ENCODE measurements around the gene SHISA7.
"Not testable (repeated sequence)": the region's sequence is repeated elsewhere in the genome, so short reads cannot be mapped to it uniquely, and the experiment has no call there.

Gene SHISA7

DNA sequence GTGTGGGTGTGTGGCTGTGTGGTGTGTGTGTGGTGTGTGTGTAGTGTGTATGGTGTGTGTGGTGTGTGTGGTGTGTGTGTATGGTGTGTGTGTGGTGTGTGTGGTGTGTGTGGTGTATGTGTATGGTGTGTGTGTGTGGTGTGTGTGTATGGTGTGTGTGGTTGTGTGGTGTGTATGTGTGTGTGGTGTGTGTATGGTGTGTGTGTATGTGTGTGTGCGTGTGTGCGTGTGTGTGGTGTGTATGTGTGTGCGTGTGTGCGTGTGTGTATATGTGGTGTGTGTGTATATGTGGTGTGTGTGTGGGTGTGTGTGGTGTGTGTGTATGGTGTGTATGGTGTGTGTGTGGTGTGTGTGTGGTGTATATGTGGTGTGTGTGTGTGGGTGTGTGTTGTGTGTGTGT, 8.1 kb downstream of the SHISA7 start:
- H3K4me3 ChIP-seq (ENCODE audit: low read length): no peak overlapping the region
- no peak overlapping the region for H3K9ac ChIP-seq (ENCODE audit: low read length)
- H3K27me3 ChIP-seq (ENCODE audit: control insufficient read depth, insufficient read depth, low read length): peaks cover 22% of the 10 kb centered on the region
- no peaks in the 10 kb centered on the region for H3K9me3 ChIP-seq (ENCODE audit: control insufficient read depth, low read depth, low read length)
- H3K36me3 ChIP-seq (ENCODE audit: control insufficient read depth, low read depth, low read length): no peaks in the 10 kb centered on the region
- H3K27ac ChIP-seq (ENCODE audit: low read length): no peak overlapping the region
- peaks cover under 1% of the 10 kb centered on the region for H3K4me1 ChIP-seq (ENCODE audit: control insufficient read depth, low read depth, low read length)

DNA sequence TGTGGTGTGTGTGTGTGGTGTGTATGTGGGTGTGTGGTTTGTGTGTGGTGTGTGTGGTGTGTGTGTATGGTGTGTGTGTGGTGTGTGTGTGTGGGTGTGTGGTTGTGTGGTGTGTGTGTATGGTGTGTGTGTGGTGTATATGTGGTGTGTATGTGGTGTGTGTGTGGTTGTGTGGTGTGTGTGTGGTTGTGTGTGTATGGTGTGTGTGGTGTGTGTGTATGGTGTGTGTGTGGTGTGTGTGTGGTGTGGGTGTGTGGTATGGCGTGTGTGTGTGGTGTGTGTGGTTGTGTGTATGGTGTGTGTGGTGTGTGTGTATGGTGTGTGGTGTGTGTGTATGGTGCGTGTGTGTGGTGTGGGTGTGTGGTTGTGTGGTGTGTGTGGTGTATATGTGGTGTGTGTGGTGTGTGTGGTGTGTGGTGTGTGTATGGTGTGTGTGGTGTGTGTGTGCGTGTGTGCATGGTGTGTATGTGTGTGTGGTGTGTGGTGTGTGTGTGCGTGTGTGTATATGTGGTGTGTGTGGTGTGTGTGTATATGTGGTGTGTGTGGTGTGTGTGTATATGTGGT, 8.7 kb downstream of the SHISA7 start:
- H3K36me3 ChIP-seq (ENCODE audit: control insufficient read depth, low read depth, low read length): no peaks in the 10 kb centered on the region
- H3K9ac ChIP-seq (ENCODE audit: low read length): no peak overlapping the region
- peaks cover 17% of the 10 kb centered on the region for H3K27me3 ChIP-seq (ENCODE audit: control insufficient read depth, insufficient read depth, low read length)

DNA sequence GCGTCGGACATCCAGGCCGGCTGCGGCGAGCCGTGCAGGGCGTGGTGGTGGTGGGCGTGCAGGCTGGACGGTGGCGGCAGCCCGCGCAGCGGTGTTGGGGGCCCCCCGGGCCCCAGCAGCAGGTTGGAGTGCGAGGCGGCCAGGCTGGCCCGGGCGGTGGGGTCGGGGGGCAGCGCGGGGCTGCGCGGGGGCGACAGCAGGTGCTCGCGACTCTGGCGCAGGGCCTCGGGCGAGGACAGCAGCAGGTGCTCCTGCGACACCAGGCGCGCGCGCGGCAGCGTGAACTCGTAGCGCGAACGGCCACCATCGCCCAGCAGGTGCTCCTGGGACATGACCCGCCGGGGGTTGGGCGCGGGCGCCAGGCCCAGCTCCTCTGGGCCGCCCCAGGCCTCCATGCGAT, 9.8 kb downstream of the SHISA7 start:
- Histone ChIP-seq H3K9me3 (ENCODE audit: control insufficient read depth, low read depth, low read length) (no peaks in the 10 kb centered on the region), H3K36me3 (ENCODE audit: control insufficient read depth, low read depth, low read length) (no peaks in the 10 kb centered on the region), H3K27me3 (ENCODE audit: control insufficient read depth, insufficient read depth, low read length) (peaks cover 5% of the 10 kb centered on the region), H3K27ac (ENCODE audit: low read length) (no peak overlapping the region), H3K4me3 (ENCODE audit: low read length) (no peak overlapping the region), H3K9ac (ENCODE audit: low read length) (no peak overlapping the region), H3K4me1 (ENCODE audit: control insufficient read depth, low read depth, low read length) (no peaks in the 10 kb centered on the region)

More for the DNA sequence above, 8.7 kb downstream of the SHISA7 start:
- Histone ChIP-seq H3K4me1 (ENCODE audit: control insufficient read depth, low read depth, low read length) (no peaks in the 10 kb centered on the region), H3K4me3 (ENCODE audit: low read length) (no peak overlapping the region), H3K9me3 (ENCODE audit: control insufficient read depth, low read depth, low read length) (no peaks in the 10 kb centered on the region), H3K27ac (ENCODE audit: low read length) (no peak overlapping the region)

DNA sequence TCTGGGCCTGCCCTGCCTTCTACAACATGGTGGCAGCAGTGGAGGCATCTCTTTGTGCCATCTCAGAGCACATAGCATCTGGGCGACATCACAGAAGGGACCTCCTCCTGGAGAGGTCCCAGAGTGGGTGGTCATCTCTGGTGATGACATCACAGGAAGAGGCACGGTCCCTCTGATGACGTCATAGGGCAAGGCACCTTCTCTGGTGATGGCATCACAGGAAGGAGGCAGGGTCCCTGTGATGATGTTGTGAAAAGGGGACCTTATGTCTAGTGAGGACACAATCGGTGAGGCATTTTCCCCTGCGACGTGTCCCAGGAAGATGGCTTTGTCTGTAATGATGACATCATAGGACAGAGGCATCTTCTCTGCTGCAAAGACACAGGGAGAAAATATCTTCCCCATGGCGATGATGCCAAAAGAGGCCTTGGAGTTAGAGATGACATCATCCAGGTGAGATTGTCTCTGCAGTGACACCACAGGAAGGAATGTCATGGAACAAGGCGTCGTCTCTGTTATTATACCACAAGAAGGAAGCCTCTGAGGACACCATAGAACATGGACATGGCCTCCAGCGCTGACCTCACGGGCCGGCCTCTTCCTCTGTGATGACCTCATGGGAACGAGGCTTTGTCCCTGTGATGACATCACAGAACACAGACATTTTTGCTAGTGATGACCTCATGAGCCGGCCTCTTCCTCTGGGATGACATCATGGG, 10.7 kb downstream of the SHISA7 start:
- Histone ChIP-seq H3K27me3 (ENCODE audit: control insufficient read depth, insufficient read depth, low read length) (no peaks in the 10 kb centered on the region), H3K36me3 (ENCODE audit: control insufficient read depth, low read depth, low read length) (no peaks in the 10 kb centered on the region), H3K4me3 (ENCODE audit: low read length) (no peak overlapping the region), H3K9me3 (ENCODE audit: control insufficient read depth, low read depth, low read length) (no peaks in the 10 kb centered on the region), H3K9ac (ENCODE audit: low read length) (no peak overlapping the region), H3K27ac (ENCODE audit: low read length) (no peak overlapping the region), H3K4me1 (ENCODE audit: control insufficient read depth, low read depth, low read length) (no peaks in the 10 kb centered on the region)

DNA sequence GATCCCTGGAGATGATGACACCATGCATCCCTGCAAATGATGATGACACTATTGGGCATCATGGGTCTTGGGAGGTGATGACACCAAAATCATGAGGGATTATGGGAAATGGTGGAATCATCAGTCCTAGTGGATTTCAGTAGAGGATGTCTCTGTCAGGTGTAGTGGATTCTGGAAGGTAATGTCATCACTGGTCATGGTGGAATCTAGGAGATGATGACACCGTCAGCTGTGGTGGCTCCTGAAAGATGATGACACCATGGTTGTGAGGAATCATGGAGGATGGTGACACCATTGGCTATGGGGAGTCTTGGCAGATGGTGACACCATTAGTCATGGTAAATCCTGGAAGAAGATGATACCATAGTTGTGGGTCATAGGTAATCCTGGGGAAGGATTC, 11.9 kb downstream of the SHISA7 start:
- Histone ChIP-seq H3K27ac (ENCODE audit: low read length) (no peak overlapping the region), H3K4me3 (ENCODE audit: low read length) (no peak overlapping the region), H3K4me1 (ENCODE audit: control insufficient read depth, low read depth, low read length) (no peaks in the 10 kb centered on the region), H3K27me3 (ENCODE audit: control insufficient read depth, insufficient read depth, low read length) (no peaks in the 10 kb centered on the region), H3K9me3 (ENCODE audit: control insufficient read depth, low read depth, low read length) (no peaks in the 10 kb centered on the region), H3K9ac (ENCODE audit: low read length) (no peak overlapping the region), H3K36me3 (ENCODE audit: control insufficient read depth, low read depth, low read length) (no peaks in the 10 kb centered on the region)

DNA sequence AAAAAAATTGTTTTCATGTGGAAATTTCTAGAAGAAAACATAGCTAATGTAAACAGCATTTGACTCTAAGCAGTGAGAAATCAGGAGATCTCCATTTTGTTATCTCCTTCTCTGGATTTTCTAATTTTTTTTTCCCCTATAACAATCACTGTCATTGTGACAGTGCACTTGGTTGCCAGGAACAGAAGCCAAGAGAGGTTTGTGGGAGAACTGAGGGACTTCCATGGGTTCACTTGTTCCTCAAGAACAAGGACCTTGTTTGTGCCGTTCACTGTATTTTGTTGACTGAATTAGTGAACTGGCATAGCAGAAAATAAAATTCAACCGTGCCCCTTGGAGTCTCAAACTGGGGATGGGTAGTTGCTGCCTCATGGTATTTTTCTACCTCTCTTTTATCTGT, 17.1 kb downstream of the SHISA7 start:
- H3K9me3 ChIP-seq (ENCODE audit: control insufficient read depth, low read depth, low read length): no peaks in the 10 kb centered on the region

DNA sequence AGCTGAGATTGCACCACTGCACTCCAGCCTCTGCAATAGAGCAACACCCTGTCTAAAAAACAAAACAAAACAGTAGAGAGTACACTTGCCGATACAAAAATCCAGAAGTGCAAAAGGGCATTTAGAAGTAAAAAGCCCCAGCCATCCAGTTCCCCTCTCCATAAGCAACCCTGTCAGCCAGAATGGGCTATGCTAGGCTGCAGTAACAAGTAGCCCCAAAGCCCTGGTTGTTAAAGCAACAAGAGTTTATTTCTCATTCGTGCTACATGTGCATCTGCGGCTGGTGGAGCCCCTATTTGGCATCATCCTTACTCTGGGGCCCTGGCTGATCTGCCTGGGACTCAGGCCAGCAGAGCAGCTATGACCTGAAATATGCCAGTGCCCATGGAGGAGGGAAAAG, 18.6 kb downstream of the SHISA7 start:
- Histone ChIP-seq H3K27ac (ENCODE audit: low read length) (no peak overlapping the region), H3K9ac (ENCODE audit: low read length) (no peak overlapping the region), H3K27me3 (ENCODE audit: control insufficient read depth, insufficient read depth, low read length) (no peaks in the 10 kb centered on the region), H3K4me1 (ENCODE audit: control insufficient read depth, low read depth, low read length) (no peaks in the 10 kb centered on the region), H3K9me3 (ENCODE audit: control insufficient read depth, low read depth, low read length) (no peaks in the 10 kb centered on the region), H3K36me3 (ENCODE audit: control insufficient read depth, low read depth, low read length) (no peaks in the 10 kb centered on the region), H3K4me3 (ENCODE audit: low read length) (no peak overlapping the region)

More for the DNA sequence above, 17.1 kb downstream of the SHISA7 start:
- no peak overlapping the region for H3K27ac ChIP-seq (ENCODE audit: low read length)
- no peak overlapping the region for H3K4me3 ChIP-seq (ENCODE audit: low read length)
- no peaks in the 10 kb centered on the region for H3K36me3 ChIP-seq (ENCODE audit: control insufficient read depth, low read depth, low read length)
- no peak overlapping the region for H3K9ac ChIP-seq (ENCODE audit: low read length)
- H3K27me3 ChIP-seq (ENCODE audit: control insufficient read depth, insufficient read depth, low read length): no peaks in the 10 kb centered on the region
- H3K4me1 ChIP-seq (ENCODE audit: control insufficient read depth, low read depth, low read length): no peaks in the 10 kb centered on the region

DNA sequence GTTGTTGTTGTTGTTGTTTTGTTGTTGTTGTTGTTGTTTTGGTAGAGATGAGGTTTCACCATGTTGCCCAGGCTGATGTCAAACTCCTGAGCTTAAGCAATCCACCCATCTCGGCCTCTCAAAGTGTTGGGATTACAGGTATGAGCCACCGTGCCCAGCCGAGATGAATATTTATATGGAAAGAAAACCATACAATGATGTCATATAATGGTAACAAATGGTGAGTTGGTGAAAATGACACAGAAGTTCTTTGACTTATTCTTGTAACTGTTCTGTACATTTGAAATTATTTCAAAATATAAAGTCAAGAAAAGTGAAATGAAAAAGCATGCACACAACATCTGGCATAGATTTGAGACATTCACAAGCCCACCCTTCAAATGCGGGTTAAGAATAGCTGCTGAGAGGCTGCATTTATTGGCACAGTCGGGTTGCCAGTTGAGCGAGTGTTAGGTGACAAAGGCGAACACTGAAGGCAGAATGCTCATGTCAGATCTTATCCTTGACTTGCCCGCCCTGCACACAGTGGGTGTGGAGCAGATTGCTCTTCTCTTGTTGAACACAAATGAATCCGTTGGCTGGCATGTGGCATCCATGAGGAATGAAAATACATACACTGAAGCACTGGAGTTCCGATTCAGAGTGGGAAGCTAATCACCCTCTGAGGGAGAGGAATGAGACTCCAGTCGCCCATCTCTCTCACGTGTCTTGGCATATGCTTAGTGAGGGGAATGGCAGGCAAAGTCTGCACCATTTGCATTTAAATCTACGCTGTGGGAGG, 19.7 kb downstream of the SHISA7 start:
- H3K4me1 ChIP-seq (ENCODE audit: control insufficient read depth, low read depth, low read length): no peaks in the 10 kb centered on the region
- no peaks in the 10 kb centered on the region for H3K36me3 ChIP-seq (ENCODE audit: control insufficient read depth, low read depth, low read length)
- no peak overlapping the region for H3K27ac ChIP-seq (ENCODE audit: low read length)
- no peak overlapping the region for H3K4me3 ChIP-seq (ENCODE audit: low read length)
- H3K9ac ChIP-seq (ENCODE audit: low read length): no peak overlapping the region
- H3K27me3 ChIP-seq (ENCODE audit: control insufficient read depth, insufficient read depth, low read length): peaks cover 5% of the 10 kb centered on the region
- H3K9me3 ChIP-seq (ENCODE audit: control insufficient read depth, low read depth, low read length): no peaks in the 10 kb centered on the region

DNA sequence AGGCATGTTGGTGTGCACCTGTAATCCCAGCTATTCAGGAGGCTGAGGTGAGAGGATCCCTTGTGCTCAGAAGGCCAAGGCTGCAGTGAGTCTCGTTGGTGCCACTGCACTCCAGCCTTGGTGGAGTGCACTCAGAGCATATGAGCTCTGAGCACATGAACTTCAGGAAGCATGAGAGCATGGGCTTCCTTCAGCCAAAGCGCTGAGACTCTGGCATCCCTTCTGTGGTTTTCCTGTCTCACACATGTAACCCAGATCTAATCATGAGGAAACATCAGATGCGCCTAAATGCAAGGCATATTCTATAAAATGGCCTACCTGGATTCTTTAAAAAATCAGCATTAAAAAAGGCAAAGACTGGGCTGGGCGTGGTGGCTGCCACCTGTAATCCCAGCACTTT, 21.8 kb downstream of the SHISA7 start:
- not testable (repeated sequence) for H3K27ac ChIP-seq (ENCODE audit: low read length); H3K4me3 ChIP-seq (ENCODE audit: low read length); H3K9ac ChIP-seq (ENCODE audit: low read length); H3K4me1 ChIP-seq (ENCODE audit: control insufficient read depth, low read depth, low read length); H3K9me3 ChIP-seq (ENCODE audit: control insufficient read depth, low read depth, low read length); H3K36me3 ChIP-seq (ENCODE audit: control insufficient read depth, low read depth, low read length); H3K27me3 ChIP-seq (ENCODE audit: control insufficient read depth, insufficient read depth, low read length)

DNA sequence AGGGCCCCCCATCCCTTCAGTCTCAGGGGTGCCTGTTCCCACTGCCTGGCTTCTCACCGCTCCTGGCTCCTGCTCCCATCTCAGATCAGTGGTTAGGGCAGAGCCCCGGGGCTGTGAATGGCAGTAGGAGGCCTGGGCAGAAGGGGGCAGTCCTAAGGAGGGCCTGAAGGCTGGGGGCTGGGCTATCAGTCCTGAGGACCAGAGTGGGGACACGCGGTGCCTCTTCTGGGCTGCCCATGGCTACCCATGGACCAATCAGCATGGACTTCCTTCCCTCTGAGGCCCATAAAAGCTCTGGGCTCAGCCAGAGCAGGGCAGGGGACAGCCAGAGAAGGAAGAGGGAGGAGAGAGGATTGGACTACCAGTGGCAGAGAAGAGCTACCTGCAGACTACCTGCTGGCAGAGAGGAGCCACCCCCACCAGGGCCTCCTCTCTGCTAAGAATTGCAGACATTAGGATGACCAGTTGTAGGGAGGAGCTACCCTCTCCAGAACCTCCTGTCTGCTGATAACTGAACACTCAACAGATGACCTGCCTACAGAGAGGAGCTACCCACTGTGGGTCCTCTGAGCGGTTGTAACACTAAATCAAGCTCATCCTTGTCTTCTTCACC, 23.4 kb downstream of the SHISA7 start:
- H3K27ac ChIP-seq (ENCODE audit: low read length): no peak overlapping the region
- H3K4me3 ChIP-seq (ENCODE audit: low read length): no peak overlapping the region
- H3K27me3 ChIP-seq (ENCODE audit: control insufficient read depth, insufficient read depth, low read length): peaks cover 9% of the 10 kb centered on the region
- H3K9me3 ChIP-seq (ENCODE audit: control insufficient read depth, low read depth, low read length): no peaks in the 10 kb centered on the region
- H3K9ac ChIP-seq (ENCODE audit: low read length): no peak overlapping the region
- no peaks in the 10 kb centered on the region for H3K36me3 ChIP-seq (ENCODE audit: control insufficient read depth, low read depth, low read length)
- H3K4me1 ChIP-seq (ENCODE audit: control insufficient read depth, low read depth, low read length): peaks cover 4% of the 10 kb centered on the region

DNA sequence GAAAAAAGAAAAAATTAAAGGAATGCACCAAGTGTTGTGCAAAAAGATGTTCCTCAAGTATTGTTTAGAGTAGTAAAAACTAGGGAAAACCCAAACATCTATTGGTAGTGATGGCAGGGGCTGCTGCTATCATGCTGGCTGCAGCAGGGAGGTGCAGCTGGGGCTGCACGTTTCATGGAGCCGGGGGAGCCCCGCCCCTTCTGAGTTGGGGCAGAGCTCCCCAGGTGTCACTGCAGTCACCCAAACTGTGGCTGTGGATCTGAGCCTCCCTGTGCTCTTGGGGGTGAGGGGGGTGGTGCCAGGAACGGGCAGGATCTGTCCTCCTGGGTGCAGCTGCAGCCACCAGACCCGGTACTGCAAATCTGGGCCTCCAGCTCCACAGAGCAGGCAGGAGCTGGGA, 24.0 kb downstream of the SHISA7 start:
- Histone ChIP-seq H3K9me3 (ENCODE audit: control insufficient read depth, low read depth, low read length) (no peaks in the 10 kb centered on the region), H3K27ac (ENCODE audit: low read length) (no peak overlapping the region), H3K9ac (ENCODE audit: low read length) (no peak overlapping the region), H3K4me3 (ENCODE audit: low read length) (no peak overlapping the region), H3K27me3 (ENCODE audit: control insufficient read depth, insufficient read depth, low read length) (peaks cover 9% of the 10 kb centered on the region), H3K36me3 (ENCODE audit: control insufficient read depth, low read depth, low read length) (no peaks in the 10 kb centered on the region), H3K4me1 (ENCODE audit: control insufficient read depth, low read depth, low read length) (peaks cover 4% of the 10 kb centered on the region)

Measured in iPS-18a (cell line).